Activated T-helper 2 cell treated with anti-CD3 and anti-CD28 coated beads, Interferon-gamma antibody, Interleukin-2, Interleukin-4, amounts not matched to agents 10 μg/mL and 5 μg/mL and 100 μg/mL, durations not matched to agents 14 hours and 24 hours and 36 hours (primary cell): ENCODE results near the gene RELA. TPM values are rescaled to one million over a fixed set of nuclear protein-coding genes. Genes with fewer than 3 reads are reported as not detected.
A peak's percentile ranks its signal among the peaks of the same experiment; 100 is the strongest.
"Not testable (repeated sequence)": the region's sequence is repeated elsewhere in the genome, so short reads cannot be mapped to it uniquely, and the experiment has no call there.

ENCODE experiments used
- DNase-seq: peaks from one replicate; pipeline ENCODE4 v3.0.0; 2021; ENCODE audit warnings: low spot score
- H3K27ac Mint-ChIP-seq: one replicate; pipeline ENCODE4 v1.8.0; 2021; ENCODE audit warnings: mixed read lengths
- H3K27me3 Mint-ChIP-seq: one replicate; pipeline ENCODE4 v1.8.0; 2021; ENCODE audit warnings: low read depth, mixed read lengths
- H3K36me3 Mint-ChIP-seq: one replicate; pipeline ENCODE4 v1.8.0; 2021; ENCODE audit warnings: low read depth, mixed read lengths
- H3K4me1 Mint-ChIP-seq: one replicate; pipeline ENCODE4 v1.8.0; 2021; ENCODE audit warnings: low read depth, mixed read lengths
- H3K4me3 Mint-ChIP-seq: one replicate; pipeline ENCODE4 v1.8.0; 2021; ENCODE audit warnings: low read depth, mild to moderate bottlenecking, moderate library complexity, mixed read lengths
- H3K9me3 Mint-ChIP-seq: one replicate; pipeline ENCODE4 v1.8.0; 2021; ENCODE audit warnings: mixed read lengths
- intact Hi-C: fragments of 100-400 bp; cut with micrococcal nuclease; formaldehyde crosslinking; loops from one replicate; pipeline ENCODE4 v1.15.1; 2023
- total RNA-seq: library from RNA; stranded (reverse); gene quantifications from 2 replicates; pipeline ENCODE4 v1.2.3, GENCODE V29; 2022

Gene RELA
- total RNA-seq, 1 donor from 2014 or later = 89.3 TPM

GRCh38 chr11:65696802-65697552 is 34.3 kb upstream of the RELA start:
- H3K4me1 Mint-ChIP-seq = no peaks in the 10 kb centered on the region
- H3K27ac Mint-ChIP-seq = no peak overlapping the region
- no peaks in the 10 kb centered on the region for H3K36me3 Mint-ChIP-seq
- H3K27me3 Mint-ChIP-seq = peaks cover 7% of the 10 kb centered on the region
- no peak overlapping the region for H3K4me3 Mint-ChIP-seq
- H3K9me3 Mint-ChIP-seq = no peaks in the 10 kb centered on the region
- intact Hi-C loops = no loop called here
- DNase-seq = no peak

- no peak for DNase-seq
- Mint-ChIP-seq H3K9me3 (no peaks in the 10 kb centered on the region), H3K36me3 (no peaks in the 10 kb centered on the region), H3K4me3 (no peak overlapping the region), H3K27me3 (peaks cover 7% of the 10 kb centered on the region), H3K27ac (no peak overlapping the region), H3K4me1 (no peaks in the 10 kb centered on the region)
- intact Hi-C loops = no loop called here
Observed at GRCh38 chr11:65695459-65696241, 32.9 kb upstream of the RELA start.

DNA sequence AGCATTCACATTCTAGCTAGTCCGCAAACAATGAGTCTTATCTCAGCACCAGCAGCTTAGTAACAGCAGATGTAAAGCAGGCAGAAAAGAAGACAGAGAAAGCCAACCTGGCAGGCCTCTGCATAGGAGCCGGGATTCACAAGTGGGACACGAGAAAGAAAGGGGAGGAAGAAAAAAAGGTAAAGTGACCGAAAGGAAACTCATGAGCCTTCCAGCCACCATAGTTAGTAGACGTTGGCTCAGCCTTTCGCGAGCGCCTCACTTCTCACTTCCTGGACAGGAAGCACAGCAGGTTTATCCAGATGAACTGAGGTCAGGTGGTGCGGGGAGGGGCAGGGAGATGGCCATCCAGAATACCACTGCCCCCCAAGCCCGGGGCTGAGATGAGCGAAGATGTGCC is 29.7 kb upstream of the RELA start:
- no peak overlapping the region for H3K27ac Mint-ChIP-seq

GRCh38 chr11:65691847-65692246 is 29.1 kb upstream of the RELA start:
- H3K9me3 Mint-ChIP-seq, intact Hi-C loops, H3K4me3 Mint-ChIP-seq, DNase-seq, H3K27me3 Mint-ChIP-seq, H3K36me3 Mint-ChIP-seq, H3K4me1 Mint-ChIP-seq, H3K27ac Mint-ChIP-seq: not testable (repeated sequence)

More for the DNA sequence above, 29.7 kb upstream of the RELA start:
- intact Hi-C loops = no loop called here
- H3K9me3 Mint-ChIP-seq = no peaks in the 10 kb centered on the region
- H3K4me1 Mint-ChIP-seq = no peaks in the 10 kb centered on the region
- no peak overlapping the region for H3K4me3 Mint-ChIP-seq
- no peaks in the 10 kb centered on the region for H3K27me3 Mint-ChIP-seq
- H3K36me3 Mint-ChIP-seq = no peaks in the 10 kb centered on the region
- DNase-seq = no peak

- H3K27ac Mint-ChIP-seq = no peak overlapping the region
Observed at GRCh38 chr11:65685981-65686380, 23.3 kb upstream of the RELA start.

DNA sequence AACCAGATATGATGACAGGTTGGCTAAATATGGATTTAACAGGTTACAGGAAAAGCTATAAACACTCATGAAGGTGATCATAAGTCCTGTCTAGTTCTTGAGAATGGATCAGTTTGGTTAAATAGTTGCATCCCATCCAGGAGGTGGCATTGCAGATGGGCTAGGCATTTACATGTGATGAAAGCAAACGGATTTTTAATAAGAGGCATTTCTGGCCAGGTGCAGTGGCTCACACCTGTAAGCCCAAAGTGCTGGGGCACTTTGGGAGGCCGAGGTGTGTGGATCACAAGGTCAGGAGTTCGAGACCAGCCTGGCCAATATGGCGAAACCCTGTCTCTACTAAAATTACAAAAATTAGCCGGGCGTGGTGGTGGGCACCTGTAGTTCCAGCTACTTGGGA is 20.8 kb upstream of the RELA start:
- H3K4me1 Mint-ChIP-seq, H3K9me3 Mint-ChIP-seq, DNase-seq, H3K36me3 Mint-ChIP-seq, H3K4me3 Mint-ChIP-seq, H3K27ac Mint-ChIP-seq, intact Hi-C loops: not testable (repeated sequence)
- H3K27me3 Mint-ChIP-seq = peaks cover 12% of the 10 kb centered on the region

More at GRCh38 chr11:65685981-65686380, 23.3 kb upstream of the RELA start:
- intact Hi-C loops = no loop called here
- Mint-ChIP-seq H3K4me1 (no peaks in the 10 kb centered on the region), H3K4me3 (no peak overlapping the region), H3K27me3 (peaks cover 12% of the 10 kb centered on the region), H3K36me3 (no peaks in the 10 kb centered on the region), H3K9me3 (no peaks in the 10 kb centered on the region)
- DNase-seq = no peak

DNA sequence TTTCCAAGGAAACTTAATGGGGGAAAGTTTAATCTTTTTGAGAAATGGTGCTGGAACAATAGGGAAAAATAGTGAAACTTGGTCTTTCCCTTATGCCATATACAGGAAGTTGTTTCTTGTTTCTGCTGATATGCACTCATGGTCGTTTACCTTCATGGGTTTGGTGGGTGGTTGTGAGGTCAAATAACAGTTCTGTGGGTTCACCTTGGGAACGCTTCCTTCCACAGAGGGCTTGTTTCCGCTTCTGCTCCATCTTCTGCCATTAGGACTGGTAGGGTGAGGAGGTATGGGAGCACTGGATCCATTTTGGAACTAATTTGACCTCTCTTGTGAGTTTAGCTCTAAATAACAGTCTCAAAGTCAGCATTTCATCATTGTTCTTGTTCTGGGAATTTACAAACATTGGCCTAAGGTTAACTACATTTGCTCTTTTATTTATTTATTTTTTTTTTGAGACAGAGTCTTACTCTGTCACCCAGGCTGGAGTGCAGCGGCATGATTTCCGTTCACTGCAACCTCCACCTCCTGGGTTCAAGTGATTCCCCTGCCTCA is 17.6 kb upstream of the RELA start:
- no peaks in the 10 kb centered on the region for H3K36me3 Mint-ChIP-seq
- H3K9me3 Mint-ChIP-seq = no peaks in the 10 kb centered on the region
- DNase-seq = no peak
- H3K4me1 Mint-ChIP-seq = no peaks in the 10 kb centered on the region
- intact Hi-C loops = no loop called here
- no peak overlapping the region for H3K4me3 Mint-ChIP-seq
- H3K27me3 Mint-ChIP-seq = peaks cover 12% of the 10 kb centered on the region
- H3K27ac Mint-ChIP-seq = no peak overlapping the region

GRCh38 chr11:65672982-65673381 is 10.3 kb upstream of the RELA start:
- no peak for DNase-seq
- H3K4me3 Mint-ChIP-seq = no peak overlapping the region
- intact Hi-C loops = no loop called here
- H3K9me3 Mint-ChIP-seq = no peaks in the 10 kb centered on the region
- no peak overlapping the region for H3K27ac Mint-ChIP-seq
- H3K4me1 Mint-ChIP-seq = peaks cover 2% of the 10 kb centered on the region
- no peaks in the 10 kb centered on the region for H3K36me3 Mint-ChIP-seq
- H3K27me3 Mint-ChIP-seq = no peaks in the 10 kb centered on the region

GRCh38 chr11:65672180-65672860 is 9.6 kb upstream of the RELA start:
- H3K4me1 Mint-ChIP-seq = peaks cover 2% of the 10 kb centered on the region

GRCh38 chr11:65663639-65664200 is 1.0 kb upstream of the RELA start:
- no peaks in the 10 kb centered on the region for H3K27me3 Mint-ChIP-seq

More at GRCh38 chr11:65672180-65672860, 9.6 kb upstream of the RELA start:
- Mint-ChIP-seq H3K36me3 (no peaks in the 10 kb centered on the region), H3K27me3 (no peaks in the 10 kb centered on the region), H3K4me3 (no peak overlapping the region), H3K9me3 (no peaks in the 10 kb centered on the region), H3K27ac (no peak overlapping the region)
- intact Hi-C loops = no loop called here
- DNase-seq = no peak

GRCh38 chr11:65662247-65662798 is 393 bp downstream of the RELA start:
- peaks cover 41% of the 10 kb centered on the region for H3K36me3 Mint-ChIP-seq
- intact Hi-C loops = loop anchor here (1.0 to 2.0 kb wide), 3 partner anchors 9 to 196 kb away; partner anchors contain the start of genes CFL1, MAP3K11 and PCNX3
- H3K27ac Mint-ChIP-seq = peak overlapping the region; percentile 20
- no peaks in the 10 kb centered on the region for H3K9me3 Mint-ChIP-seq
- H3K4me1 Mint-ChIP-seq = peaks cover 20% of the 10 kb centered on the region
- H3K27me3 Mint-ChIP-seq = no peaks in the 10 kb centered on the region
- no peak for DNase-seq
- peak overlapping the region; percentile 83 for H3K4me3 Mint-ChIP-seq

More at GRCh38 chr11:65663639-65664200, 1.0 kb upstream of the RELA start:
- DNase-seq = no peak
- intact Hi-C loops = loop anchor here (2.0 kb wide), 2 partner anchors 49 to 195 kb away; partner anchors contain the start of genes CFL1, MAP3K11 and PCNX3
- H3K27ac Mint-ChIP-seq = peak overlapping the region; percentile 92
- peaks cover 28% of the 10 kb centered on the region for H3K36me3 Mint-ChIP-seq
- peaks cover 19% of the 10 kb centered on the region for H3K4me1 Mint-ChIP-seq
- H3K9me3 Mint-ChIP-seq = no peaks in the 10 kb centered on the region
- peak overlapping the region; percentile 86 for H3K4me3 Mint-ChIP-seq
